Transverse colon (tissue), 3 donors: ENCODE results near the gene DNAH2.

ENCODE experiments used
- POLR2A ChIP-seq: fragments of 450-650 bp; IDR thresholded peaks from one replicate; pipeline ENCODE4 v1.6.1; 2016; ENCODE audit warnings: antibody characterized with exemption, mild to moderate bottlenecking, moderate library complexity
- POLR2AphosphoS5 ChIP-seq, 3 donors: sonication (generic); formaldehyde crosslinking; IDR thresholded peaks; one replicate each; pipeline ENCODE4 v1.6.1; 2016; ENCODE audit warnings: antibody characterized with exemption in 3 of 3

GRCh38 chr17:7727886-7728285 lies 10.3 kb downstream of the DNAH2 start:
- TF ChIP-seq POLR2AphosphoS5 (IDR thresholded peaks at IDR 0.05): no peak
- no peak for TF ChIP-seq POLR2A
